Type B pancreatic cell (in vitro differentiated cells): ENCODE results near the gene PWWP2B. TPM values are rescaled to one million over a fixed set of nuclear protein-coding genes. Genes with fewer than 3 reads are reported as not detected.
"Not testable (repeated sequence)": the region's sequence is repeated elsewhere in the genome, so short reads cannot be mapped to it uniquely, and the experiment has no call there.

ENCODE experiments used
- DNase-seq: peaks from one replicate; pipeline ENCODE4 v3.0.0; 2021; ENCODE audit warnings: mixed read lengths; ENCODE audit not compliant: unreplicated experiment; ENCODE audit errors: extremely low spot score
- H3K27ac Mint-ChIP-seq: 2 replicates; pipeline ENCODE4 v1.8.0; 2021; ENCODE audit warnings: mild to moderate bottlenecking, mixed read lengths
- H3K27me3 Mint-ChIP-seq: 2 replicates; pipeline ENCODE4 v1.8.0; 2021; ENCODE audit warnings: mixed read lengths
- H3K36me3 Mint-ChIP-seq: 2 replicates; pipeline ENCODE4 v1.8.0; 2021; ENCODE audit warnings: mixed read lengths
- H3K4me1 Mint-ChIP-seq: one replicate; pipeline ENCODE4 v1.8.0; 2021; ENCODE audit warnings: mixed read lengths; ENCODE audit not compliant: unreplicated experiment
- H3K4me3 Mint-ChIP-seq: 2 replicates; pipeline ENCODE4 v1.8.0; 2021; ENCODE audit warnings: mild to moderate bottlenecking, mixed read lengths
- H3K9me3 Mint-ChIP-seq: 2 replicates; pipeline ENCODE4 v1.8.0; 2021; ENCODE audit warnings: mixed read lengths
- total RNA-seq: library from RNA; stranded (reverse); gene quantifications from 2 replicates; pipeline ENCODE4 v1.2.1, GENCODE V29; 2021; ENCODE audit warnings: low replicate concordance
- TF ChIP-seq, protein P1 (sequence below): fragments of 200-600 bp; sonication (generic); conservative IDR thresholded peaks from 2 replicates; pipeline ENCODE4 v1.5.0; 2021; ENCODE audit warnings: antibody characterized with exemption, mild to moderate bottlenecking

The PWWP2B gene
- total RNA-seq, 1 donor from 2014 or later = 22.6 TPM

- H3K9me3 Mint-ChIP-seq = no peaks in the 10 kb centered on the region
- DNase-seq = no peak
- H3K4me3 Mint-ChIP-seq = no peak overlapping the region
- TF ChIP-seq, protein P1, sequence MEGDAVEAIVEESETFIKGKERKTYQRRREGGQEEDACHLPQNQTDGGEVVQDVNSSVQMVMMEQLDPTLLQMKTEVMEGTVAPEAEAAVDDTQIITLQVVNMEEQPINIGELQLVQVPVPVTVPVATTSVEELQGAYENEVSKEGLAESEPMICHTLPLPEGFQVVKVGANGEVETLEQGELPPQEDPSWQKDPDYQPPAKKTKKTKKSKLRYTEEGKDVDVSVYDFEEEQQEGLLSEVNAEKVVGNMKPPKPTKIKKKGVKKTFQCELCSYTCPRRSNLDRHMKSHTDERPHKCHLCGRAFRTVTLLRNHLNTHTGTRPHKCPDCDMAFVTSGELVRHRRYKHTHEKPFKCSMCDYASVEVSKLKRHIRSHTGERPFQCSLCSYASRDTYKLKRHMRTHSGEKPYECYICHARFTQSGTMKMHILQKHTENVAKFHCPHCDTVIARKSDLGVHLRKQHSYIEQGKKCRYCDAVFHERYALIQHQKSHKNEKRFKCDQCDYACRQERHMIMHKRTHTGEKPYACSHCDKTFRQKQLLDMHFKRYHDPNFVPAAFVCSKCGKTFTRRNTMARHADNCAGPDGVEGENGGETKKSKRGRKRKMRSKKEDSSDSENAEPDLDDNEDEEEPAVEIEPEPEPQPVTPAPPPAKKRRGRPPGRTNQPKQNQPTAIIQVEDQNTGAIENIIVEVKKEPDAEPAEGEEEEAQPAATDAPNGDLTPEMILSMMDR = no peak
- H3K36me3 Mint-ChIP-seq = no peaks in the 10 kb centered on the region
- H3K27ac Mint-ChIP-seq = no peak overlapping the region
- no peaks in the 10 kb centered on the region for H3K27me3 Mint-ChIP-seq
- H3K4me1 Mint-ChIP-seq = peaks cover 7% of the 10 kb centered on the region
These were observed 33.9 kb downstream of the PWWP2B start for GRCh38 chr10:132430861-132431271.

DNA sequence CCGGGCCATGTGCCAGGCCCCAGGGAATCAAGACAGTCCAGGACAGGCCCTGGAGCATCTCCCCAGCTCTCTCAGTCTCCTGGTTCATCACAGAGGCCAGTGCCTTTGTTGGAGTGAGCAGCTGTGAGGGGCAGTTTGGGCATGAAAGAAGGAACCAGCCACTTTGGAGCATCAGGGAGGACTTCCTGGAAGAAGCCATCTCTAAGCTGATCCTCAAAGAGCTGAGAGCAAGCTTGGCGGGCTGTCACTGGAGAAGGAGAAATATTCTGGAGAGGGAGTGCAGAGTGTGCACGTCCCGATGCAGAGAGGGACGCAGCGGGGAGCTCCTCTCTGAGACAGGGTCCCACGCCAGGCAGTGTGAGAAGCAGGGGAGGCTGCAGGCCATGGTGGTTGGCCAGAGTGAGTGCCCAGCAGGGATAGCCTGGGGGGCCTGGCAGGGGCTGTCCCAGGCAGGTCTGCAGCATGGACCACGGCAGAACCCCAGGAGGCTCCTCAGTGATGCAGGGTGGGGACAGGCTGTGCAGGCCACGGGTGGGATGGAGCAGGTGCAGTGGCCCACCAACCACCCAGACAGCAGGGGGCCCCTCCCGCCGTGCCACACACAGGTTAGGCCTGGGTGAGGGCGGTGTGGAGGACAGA, 34.7 kb downstream of the PWWP2B start:
- H3K27ac Mint-ChIP-seq = no peak overlapping the region
- no peaks in the 10 kb centered on the region for H3K9me3 Mint-ChIP-seq
- H3K4me1 Mint-ChIP-seq = peaks cover 7% of the 10 kb centered on the region
- H3K27me3 Mint-ChIP-seq = no peaks in the 10 kb centered on the region
- TF ChIP-seq, protein P1 = no peak
- H3K36me3 Mint-ChIP-seq = no peaks in the 10 kb centered on the region
- no peak for DNase-seq
- H3K4me3 Mint-ChIP-seq = no peak overlapping the region

- Mint-ChIP-seq H3K36me3 (no peaks in the 10 kb centered on the region), H3K4me3 (no peak overlapping the region), H3K27me3 (no peaks in the 10 kb centered on the region), H3K4me1 (peaks cover 7% of the 10 kb centered on the region), H3K27ac (no peak overlapping the region), H3K9me3 (no peaks in the 10 kb centered on the region)
- DNase-seq = no peak
- TF ChIP-seq, protein P1 = no peak
These were observed 35.2 kb downstream of the PWWP2B start for GRCh38 chr10:132432176-132432540.

- TF ChIP-seq, protein P1 = no peak
- DNase-seq = no peak
- Mint-ChIP-seq H3K27me3 (no peaks in the 10 kb centered on the region), H3K36me3 (no peaks in the 10 kb centered on the region), H3K9me3 (no peaks in the 10 kb centered on the region), H3K27ac (no peak overlapping the region), H3K4me3 (no peak overlapping the region), H3K4me1 (peaks cover 7% of the 10 kb centered on the region)
These were observed 36.8 kb downstream of the PWWP2B start for GRCh38 chr10:132433671-132434340.

GRCh38 chr10:132434405-132435005, 37.5 kb downstream of the PWWP2B start:
- no peak overlapping the region for H3K4me3 Mint-ChIP-seq
- peaks cover 9% of the 10 kb centered on the region for H3K4me1 Mint-ChIP-seq

GRCh38 chr10:132435320-132435719, 38.3 kb downstream of the PWWP2B start:
- DNase-seq, H3K27me3 Mint-ChIP-seq, H3K4me3 Mint-ChIP-seq, H3K36me3 Mint-ChIP-seq, H3K4me1 Mint-ChIP-seq, H3K27ac Mint-ChIP-seq, H3K9me3 Mint-ChIP-seq: not testable (repeated sequence)

More at GRCh38 chr10:132434405-132435005, 37.5 kb downstream of the PWWP2B start:
- Mint-ChIP-seq H3K27me3 (no peaks in the 10 kb centered on the region), H3K9me3 (no peaks in the 10 kb centered on the region), H3K27ac (no peak overlapping the region), H3K36me3 (no peaks in the 10 kb centered on the region)
- DNase-seq = no peak
- TF ChIP-seq, protein P1 = no peak

DNA sequence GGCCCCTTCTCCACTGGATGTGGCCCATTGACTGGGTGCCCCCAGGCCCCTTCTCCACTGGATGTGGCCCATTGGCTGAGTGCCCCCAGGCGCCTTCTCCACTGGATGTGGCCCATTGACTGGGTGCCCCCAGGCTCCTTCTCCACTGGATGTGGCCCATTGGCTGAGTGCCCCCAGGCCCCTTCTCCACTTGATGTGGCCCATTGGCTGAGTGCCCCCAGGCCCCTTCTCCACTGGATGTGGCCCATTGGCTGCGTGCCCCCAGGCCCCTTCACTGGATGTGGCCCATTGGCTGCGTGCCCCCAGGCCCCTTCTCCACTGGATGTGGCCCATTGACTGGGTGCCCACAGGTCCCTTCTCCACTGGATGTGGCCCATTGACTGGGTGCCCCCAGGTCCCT, 39.1 kb downstream of the PWWP2B start:
- H3K36me3 Mint-ChIP-seq, H3K4me3 Mint-ChIP-seq, DNase-seq, H3K9me3 Mint-ChIP-seq, H3K27me3 Mint-ChIP-seq, H3K4me1 Mint-ChIP-seq, H3K27ac Mint-ChIP-seq: not testable (repeated sequence)
